HG03439 (cell line): ENCODE data around the gene RAB11FIP4.

Source experiments
- ATAC-seq: cut with Tn5 transposase; IDR thresholded peaks from one replicate; pipeline ENCODE4 v1.9.1; 2021; ENCODE audit warnings: mild to moderate bottlenecking, moderate library complexity; ENCODE audit not compliant: unreplicated experiment

The RAB11FIP4 gene

GRCh38 chr17:31457391-31458234, 66.1 kb downstream of the RAB11FIP4 start:
- no peak for ATAC-seq

- no peak for ATAC-seq
These were observed 67.4 kb downstream of the RAB11FIP4 start for GRCh38 chr17:31458829-31459228.

- ATAC-seq, result no peak
These were observed 68.2 kb downstream of the RAB11FIP4 start for GRCh38 chr17:31459716-31460115.

- no peak for ATAC-seq
These were observed 68.8 kb downstream of the RAB11FIP4 start for GRCh38 chr17:31460226-31460721.

GRCh38 chr17:31461227-31461810, 69.8 kb downstream of the RAB11FIP4 start:
- no peak for ATAC-seq

GRCh38 chr17:31462261-31462660, 70.8 kb downstream of the RAB11FIP4 start:
- ATAC-seq, result no peak

GRCh38 chr17:31466096-31466760, 74.8 kb downstream of the RAB11FIP4 start:
- no peak for ATAC-seq

- ATAC-seq, result no peak
These were observed 76.2 kb downstream of the RAB11FIP4 start for GRCh38 chr17:31467502-31468256.

- ATAC-seq, result no peak
These were observed 78.5 kb downstream of the RAB11FIP4 start for GRCh38 chr17:31469959-31470358.

GRCh38 chr17:31470592-31470991, 79.1 kb downstream of the RAB11FIP4 start:
- no peak for ATAC-seq

GRCh38 chr17:31472137-31472536, 80.7 kb downstream of the RAB11FIP4 start:
- no peak for ATAC-seq

GRCh38 chr17:31475378-31476162, 84.1 kb downstream of the RAB11FIP4 start:
- no peak for ATAC-seq

GRCh38 chr17:31476525-31477416, 85.3 kb downstream of the RAB11FIP4 start:
- ATAC-seq, result no peak

- ATAC-seq, result no peak
These were observed 86.1 kb downstream of the RAB11FIP4 start for GRCh38 chr17:31477417-31478055.

GRCh38 chr17:31479062-31479408, 87.6 kb downstream of the RAB11FIP4 start:
- ATAC-seq, result no peak

GRCh38 chr17:31479524-31479923, 88.0 kb downstream of the RAB11FIP4 start:
- no peak for ATAC-seq

- ATAC-seq, result no peak
These were observed 88.6 kb downstream of the RAB11FIP4 start for GRCh38 chr17:31480067-31480466.

GRCh38 chr17:31480904-31481782, 89.7 kb downstream of the RAB11FIP4 start:
- ATAC-seq, result no peak
